K562 (cell line): ENCODE results near the gene PBXIP1. TPM values are rescaled to one million over a fixed set of nuclear protein-coding genes. Genes with fewer than 3 reads are reported as not detected.

Experiments used
- AFF1 ChIP-seq, 2 experiments: fragments of 450-650 bp; IDR thresholded peaks; 2 replicates each; pipeline ENCODE4 v1.6.1; 2018; ENCODE audit warnings: mild to moderate bottlenecking in 2 of 2, low read depth in 1 of 2; ENCODE audit not compliant: partially characterized antibody in 2 of 2
- BCL6 ChIP-seq: fragments of 250-450 bp; sonication (Bioruptor Pico); IDR thresholded peaks from 2 replicates; pipeline ENCODE4 v1.4.0; 2020
- BCOR ChIP-seq: fragments of 450-650 bp; IDR thresholded peaks from 2 replicates; pipeline ENCODE4 v1.6.1; 2016
- CCAR2 ChIP-seq: fragments of 200-400 bp; formaldehyde crosslinking; IDR thresholded peaks from 2 replicates; pipeline ENCODE4 v1.6.1; 2017; ENCODE audit warnings: mild to moderate bottlenecking, low read depth, low read length
- FOXJ3 ChIP-seq: sonication (generic); formaldehyde crosslinking; IDR thresholded peaks from 2 replicates; pipeline ENCODE4 v1.4.0; 2020; ENCODE audit warnings: mild to moderate bottlenecking, missing genetic modification reagents
- FOXO4 ChIP-seq: fragments of 450-650 bp; formaldehyde crosslinking; IDR thresholded peaks from 2 replicates; pipeline ENCODE4 v1.4.0; 2020; ENCODE audit warnings: mild to moderate bottlenecking, moderate library complexity
- GABPB1 ChIP-seq: sonication (generic); formaldehyde crosslinking; IDR thresholded peaks from 2 replicates; pipeline ENCODE4 v1.8.0; 2022; ENCODE audit warnings: mild to moderate bottlenecking, missing genetic modification reagents
- HDAC8 ChIP-seq: fragments of 450-650 bp; IDR thresholded peaks from 2 replicates; pipeline ENCODE4 v1.6.1; 2016; ENCODE audit warnings: mild to moderate bottlenecking, missing genetic modification characterization, moderate library complexity, missing compliant biosample characterization
- KLF13 ChIP-seq: fragments of 450-650 bp; IDR thresholded peaks from 2 replicates; pipeline ENCODE4 v1.6.1; 2016; ENCODE audit warnings: missing genetic modification characterization, low read depth, mild to moderate bottlenecking, missing compliant biosample characterization, moderate library complexity, borderline replicate concordance
- SMARCA5 ChIP-seq: fragments of 450-650 bp; IDR thresholded peaks from 2 replicates; pipeline ENCODE4 v1.6.1; 2016
- SUPT5H ChIP-seq: fragments of 450-650 bp; IDR thresholded peaks from 2 replicates; pipeline ENCODE4 v1.6.1; 2016
- TAF9B ChIP-seq: fragments of 450-650 bp; IDR thresholded peaks from 2 replicates; pipeline ENCODE4 v1.6.1; 2018; ENCODE audit warnings: mild to moderate bottlenecking; ENCODE audit not compliant: partially characterized antibody
- THRAP3 ChIP-seq: fragments of 450-650 bp; IDR thresholded peaks from 2 replicates; pipeline ENCODE4 v1.6.1; 2016; ENCODE audit warnings: mild to moderate bottlenecking, inconsistent platforms, borderline replicate concordance
- ZNF165 ChIP-seq: fragments of 250-450 bp; sonication (Bioruptor Pico); IDR thresholded peaks from 2 replicates; pipeline ENCODE4 v1.4.0; 2020; ENCODE audit warnings: borderline replicate concordance
- ZNF407 ChIP-seq: fragments of 450-650 bp; IDR thresholded peaks from 2 replicates; pipeline ENCODE4 v1.6.1; 2016; ENCODE audit warnings: low read depth
- polyA plus RNA-seq, 8 experiments: library from polyadenylated mRNA; depleted of rRNA in 4 of 8; stranded (reverse) in 5 of 8; unstranded in 3 of 8; fragments of >200 nt; fragmentation: Nextera tagmentation in 2 of 8; fragmentation: Illumina TruSeq in 1 of 8; extraction: Ambion mirVana in 2 of 8; extraction: Trizol in 1 of 8; gene quantifications; 2 replicates each; pipeline versions ENCODE4 v1.2.1 to v1.2.3, GENCODE V29; 2011 to 2014; ENCODE audit warnings: inconsistent platforms in 1 of 8, missing spikeins in 1 of 8
- total RNA-seq, 7 experiments: library from RNA; depleted of rRNA in 6 of 7; stranded (reverse); fragments of >200 nt in 6 of 7; fragmentation: Illumina TruSeq in 2 of 7; extraction: Trizol in 2 of 7; gene quantifications; 2 replicates each; pipeline versions ENCODE4 v1.2.1 to v1.2.3, GENCODE V29; 2011 to 2021; ENCODE audit warnings: low replicate concordance in 1 of 7

PBXIP1 gene
- total and polyA plus RNA-seq, 9 of the 15 experiments (the other 6 are each of a cell fraction or from before 2014, with no cell fraction given), result 0.13 to 8.3 (median 5.8) TPM

- no peak for TF ChIP-seq HDAC8 (tag)
- TF ChIP-seq TAF9B, result peak; percentile 68
- peak; percentile 88 for TF ChIP-seq SUPT5H
- peak; percentile 53; the same call in 1 of the 2 replicates for TF ChIP-seq THRAP3
- TF ChIP-seq BCOR, result peak; percentile 54
- TF ChIP-seq ZNF165 (CRISPR knock-in tag), result no peak
- TF ChIP-seq BCL6 (CRISPR knock-in tag), result no peak
- TF ChIP-seq SMARCA5, result no peak
- TF ChIP-seq CCAR2, result no peak
- peak; percentile 99 for TF ChIP-seq KLF13 (tag)
- peak; percentile 14; the same call in 1 of the 2 replicates for TF ChIP-seq ZNF407
- no peak for TF ChIP-seq GABPB1
- TF ChIP-seq AFF1 (IDR thresholded peaks at IDR 0.05; ENCODE audit: low read depth in 1 of 2, partially characterized antibody in 2 of 2), result peak in 1 of 2 experiments; percentile 30
- TF ChIP-seq FOXJ3 (CRISPR knock-in tag), result no peak
- TF ChIP-seq FOXO4 (CRISPR knock-in tag), result no peak
Measured at GRCh38 chr1:154973344-154974101, 17.6 kb upstream of the PBXIP1 start (continued).
